Neuronal stem cell (in vitro differentiated cells): ENCODE measurements around the gene PRR20G.

Experiments used
- DNase-seq: peaks from one replicate; pipeline ENCODE4 v3.0.0-alpha.2; 2013; ENCODE audit warnings: low spot score
- H2AFZ ChIP-seq: one replicate; pipeline ENCODE4 v1.6.1; 2013; ENCODE audit warnings: mild to moderate bottlenecking, low read length, inconsistent platforms
- H2AK5ac ChIP-seq: 2 replicates; pipeline ENCODE4 v1.6.1; 2013; ENCODE audit warnings: low read depth, mild to moderate bottlenecking, inconsistent platforms, low read length, moderate library complexity, mixed read lengths
- H2BK120ac ChIP-seq: 2 replicates; pipeline ENCODE4 v1.6.1; 2013; ENCODE audit warnings: low read depth, mild to moderate bottlenecking, inconsistent platforms, low read length, moderate library complexity, mixed read lengths
- H2BK12ac ChIP-seq: one replicate; pipeline ENCODE4 v1.6.1; 2013; ENCODE audit warnings: low read length, inconsistent platforms
- H2BK15ac ChIP-seq: 2 replicates; pipeline ENCODE4 v1.6.1; 2013; ENCODE audit warnings: mild to moderate bottlenecking, low read length, inconsistent platforms, mixed read lengths
- H2BK5ac ChIP-seq: one replicate; pipeline ENCODE4 v1.6.1; 2013; ENCODE audit warnings: inconsistent platforms, mild to moderate bottlenecking, low read length, moderate library complexity
- H3K14ac ChIP-seq: one replicate; pipeline ENCODE4 v1.6.1; 2013; ENCODE audit warnings: low read length, inconsistent platforms
- H3K18ac ChIP-seq: 2 replicates; pipeline ENCODE4 v1.6.1; 2013; ENCODE audit warnings: low read length, inconsistent platforms
- H3K23ac ChIP-seq: 2 replicates; pipeline ENCODE4 v1.6.1; 2013; ENCODE audit warnings: low read depth, mild to moderate bottlenecking, mixed read lengths, low read length, inconsistent platforms; ENCODE audit not compliant: poor library complexity
- H3K27ac ChIP-seq: replicated peaks from 3 replicates; pipeline ENCODE4 v1.5.1; 2013; ENCODE audit warnings: low read length, inconsistent platforms
- H3K27me3 ChIP-seq, 3 experiments: 2 replicates each; pipeline ENCODE4 v1.6.1; 2013; ENCODE audit warnings: low read length in 3 of 3, mild to moderate bottlenecking in 2 of 3, inconsistent platforms in 1 of 3, low read depth in 1 of 3, mixed read lengths in 1 of 3, moderate library complexity in 1 of 3; ENCODE audit not compliant: control insufficient read depth in 3 of 3, insufficient read depth in 3 of 3
- H3K36me3 ChIP-seq, 2 donors: replicated peaks in 1 of 2; 2 replicates each; pipeline ENCODE4 v1.6.1; 2013; ENCODE audit warnings: low read length in 2 of 2; ENCODE audit not compliant: control insufficient read depth in 2 of 2, insufficient read depth in 2 of 2
- H3K4ac ChIP-seq: 2 replicates; pipeline ENCODE4 v1.6.1; 2013; ENCODE audit warnings: inconsistent platforms, mild to moderate bottlenecking, low read length, moderate library complexity
- H3K4me1 ChIP-seq, 2 donors: 1 replicate in 1 of 2; 2 replicates in 1 of 2; pipeline ENCODE4 v1.6.1; 2013; ENCODE audit warnings: low read length in 2 of 2, low read depth in 1 of 2; ENCODE audit not compliant: control insufficient read depth in 2 of 2, insufficient read depth in 1 of 2
- H3K4me2 ChIP-seq: one replicate; pipeline ENCODE4 v1.6.1; 2013; ENCODE audit warnings: mild to moderate bottlenecking, low read length, inconsistent platforms; ENCODE audit not compliant: insufficient read depth, poor library complexity, severe bottlenecking
- H3K4me3 ChIP-seq, 2 donors: 2 replicates each; pipeline ENCODE4 v1.5.1; 2013; ENCODE audit warnings: low read length in 2 of 2, mild to moderate bottlenecking in 2 of 2, inconsistent platforms in 1 of 2, moderate library complexity in 1 of 2
- H3K79me1 ChIP-seq: one replicate; pipeline ENCODE4 v1.6.1; 2013; ENCODE audit warnings: low read depth, mild to moderate bottlenecking, inconsistent platforms, low read length, moderate library complexity
- H3K9ac ChIP-seq: one replicate; pipeline ENCODE4 v1.6.1; 2013; ENCODE audit warnings: mild to moderate bottlenecking, low read depth, low read length, inconsistent platforms; ENCODE audit not compliant: poor library complexity
- H3K9me3 ChIP-seq, 2 donors: replicated peaks in 1 of 2; 2 replicates each; pipeline versions ENCODE3 to v1.6.1; 2013; ENCODE audit warnings: low read length in 2 of 2, mild to moderate bottlenecking in 2 of 2, inconsistent platforms in 1 of 2, low read depth in 1 of 2, mixed read lengths in 1 of 2, moderate library complexity in 1 of 2; ENCODE audit not compliant: control insufficient read depth in 2 of 2, insufficient read depth in 1 of 2
- H4K8ac ChIP-seq: one replicate; pipeline ENCODE4 v1.6.1; 2013; ENCODE audit warnings: low read depth, mild to moderate bottlenecking, inconsistent platforms, low read length, moderate library complexity
- H4K91ac ChIP-seq: one replicate; pipeline ENCODE4 v1.6.1; 2013; ENCODE audit warnings: low read length, low read depth, mild to moderate bottlenecking, inconsistent platforms; ENCODE audit not compliant: poor library complexity
- WGBS, 2 donors: extraction: QIAGEN DNeasy Blood & Tissue Kit; methylation state at CpG; one replicate each; pipeline ENCODE4 v1.1.7; 2013; ENCODE audit warnings: missing lambda C conversion rate in 2 of 2, mixed read lengths in 1 of 2; ENCODE audit not compliant: insufficient read length in 2 of 2, insufficient replicate concordance in 1 of 2; ENCODE audit errors: extremely low coverage in 2 of 2; 5-methylcytosine and 5-hydroxymethylcytosine counted together

Gene PRR20G

DNA sequence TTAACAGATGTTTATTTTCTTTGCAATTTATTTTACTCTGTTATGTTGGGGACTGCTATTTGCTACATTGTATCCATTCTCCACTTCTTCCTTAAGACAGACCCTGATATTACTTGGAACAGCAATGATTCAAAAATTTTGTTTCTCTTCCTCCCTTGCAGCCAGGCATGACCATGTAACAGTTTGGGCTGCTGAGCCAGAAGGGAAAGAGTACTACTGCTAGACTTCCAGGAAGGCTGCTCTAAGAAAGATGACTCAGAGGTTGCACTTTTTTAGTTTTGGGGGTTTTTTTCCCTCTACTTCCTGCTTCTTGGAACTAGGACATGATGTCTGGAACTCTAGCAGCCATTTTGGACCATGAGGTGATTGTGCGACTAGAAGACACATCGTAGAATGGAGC is 10.3 kb downstream of the PRR20G start:
- Histone ChIP-seq H3K9ac (no peak overlapping the region), H4K8ac (no peak overlapping the region), H3K4me3 (no peak overlapping the region), H3K36me3 (no peaks in the 10 kb centered on the region), H3K14ac (no peak overlapping the region), H3K4me2 (no peak overlapping the region), H3K79me1 (no peaks in the 10 kb centered on the region), H3K18ac (no peak overlapping the region), H2BK12ac (no peak overlapping the region), H3K23ac (no peak overlapping the region), H2BK120ac (no peak overlapping the region), H3K27ac (no peak overlapping the region), H2AK5ac (no peak overlapping the region), H3K9me3 (peaks cover 2 to 8% of the 10 kb centered on the region in 2 donors), H3K4me1 (no peaks in the 10 kb centered on the region), H2BK5ac (no peak overlapping the region), H3K4ac (no peak overlapping the region), H3K27me3 (no peaks in the 10 kb centered on the region), H2AFZ (no peak overlapping the region), H2BK15ac (no peak overlapping the region), H4K91ac (no peak overlapping the region)
- no peak for DNase-seq
- WGBS, 2 donors, result no CpG with 5 or more reads among the region's 2 CpGs

DNA sequence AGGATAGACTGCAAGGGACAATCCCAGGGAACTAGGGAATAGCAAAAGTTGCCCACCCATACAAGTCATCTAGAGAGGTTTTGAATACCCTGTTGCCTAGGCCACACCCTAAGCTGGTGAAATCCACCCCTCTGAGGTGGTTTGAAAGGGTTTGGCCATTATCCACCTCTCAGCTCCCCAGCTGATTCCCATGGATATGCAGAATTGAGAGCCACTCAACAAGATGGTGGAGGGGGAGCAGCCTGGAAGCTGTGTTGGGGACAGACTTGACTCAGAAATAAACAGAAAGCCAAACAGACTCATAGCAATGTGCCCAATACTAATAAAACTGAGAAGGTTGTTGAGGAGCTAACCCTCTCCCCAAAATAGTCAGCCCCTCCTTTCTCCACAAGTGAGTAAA is 10.9 kb downstream of the PRR20G start:
- no peak overlapping the region for H2BK5ac ChIP-seq

DNA sequence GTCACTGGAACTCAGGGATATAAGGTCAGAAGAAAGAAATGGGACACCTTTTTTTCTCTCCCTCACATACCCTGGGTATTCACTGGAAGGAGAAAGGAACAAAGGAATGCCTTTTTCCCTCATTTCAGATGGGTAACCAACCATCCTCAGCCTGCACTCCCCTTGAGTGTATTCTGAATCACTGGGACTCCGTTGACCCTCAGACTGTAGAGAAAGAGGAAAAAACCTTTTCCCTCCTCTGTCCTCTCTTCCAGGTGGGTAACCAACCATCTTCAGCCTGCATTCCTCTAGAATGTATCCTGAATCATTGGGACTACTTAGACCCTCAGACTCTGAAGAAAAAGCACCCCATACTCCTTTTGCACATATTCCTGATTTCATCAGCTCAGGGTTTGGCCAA is 11.4 kb downstream of the PRR20G start:
- WGBS, 2 donors, result no CpG with 5 or more reads among the region's 1 CpG
- H2BK5ac ChIP-seq, result no peak overlapping the region

More for the DNA sequence above, 10.9 kb downstream of the PRR20G start:
- Histone ChIP-seq H3K4ac (no peak overlapping the region), H3K18ac (no peak overlapping the region), H2AFZ (no peak overlapping the region), H2BK15ac (no peak overlapping the region), H3K14ac (no peak overlapping the region), H3K4me3 (no peak overlapping the region), H3K9me3 (peaks cover 2 to 8% of the 10 kb centered on the region in 2 donors), H3K9ac (no peak overlapping the region), H4K91ac (no peak overlapping the region), H4K8ac (no peak overlapping the region), H2AK5ac (no peak overlapping the region), H3K36me3 (no peaks in the 10 kb centered on the region), H2BK12ac (no peak overlapping the region), H3K79me1 (no peaks in the 10 kb centered on the region), H2BK120ac (no peak overlapping the region), H3K23ac (no peak overlapping the region), H3K27ac (no peak overlapping the region), H3K27me3 (no peaks in the 10 kb centered on the region), H3K4me1 (no peaks in the 10 kb centered on the region), H3K4me2 (no peak overlapping the region)
- no peak for DNase-seq

DNA sequence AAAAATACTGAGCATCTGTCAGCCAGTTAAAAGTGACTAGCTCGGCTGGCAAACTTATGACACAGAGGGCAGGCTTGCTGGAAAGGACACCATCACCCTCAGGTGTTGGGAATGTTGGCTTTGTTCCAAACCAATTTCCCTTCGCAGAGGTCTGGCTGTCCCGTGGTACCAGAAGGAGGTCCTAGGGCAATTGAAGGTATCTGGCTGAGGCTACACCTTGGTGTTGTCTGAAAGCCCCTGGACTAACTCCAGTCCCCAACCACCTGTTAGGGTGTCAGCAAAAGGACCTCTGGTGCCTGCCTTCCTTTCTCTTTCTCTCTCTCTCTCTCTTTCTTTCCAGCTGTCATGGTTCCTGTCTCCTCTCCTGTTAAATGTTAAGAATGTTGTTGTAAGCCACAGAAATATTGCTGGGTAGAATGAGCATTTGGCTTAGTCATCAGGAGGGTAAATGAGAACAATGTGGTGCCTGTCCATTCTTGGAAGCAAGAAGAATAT is 12.5 kb downstream of the PRR20G start:
- no peak for DNase-seq
- no peak overlapping the region for H2BK15ac ChIP-seq
- H3K79me1 ChIP-seq, result no peaks in the 10 kb centered on the region
- no peak overlapping the region for H3K4me3 ChIP-seq
- no peak overlapping the region for H3K18ac ChIP-seq
- no CpG with 5 or more reads among the region's 3 CpGs for WGBS, 2 donors
- H2AK5ac ChIP-seq, result no peak overlapping the region
- no peak overlapping the region for H3K9ac ChIP-seq
- no peak overlapping the region for H4K8ac ChIP-seq
- H3K9me3 ChIP-seq, result peaks cover 2 to 8% of the 10 kb centered on the region in 2 donors
- H3K4me1 ChIP-seq, result no peaks in the 10 kb centered on the region
- H2BK12ac ChIP-seq, result no peak overlapping the region
- no peaks in the 10 kb centered on the region for H3K27me3 ChIP-seq
- H2BK120ac ChIP-seq, result no peak overlapping the region
- no peak overlapping the region for H2BK5ac ChIP-seq
- H3K4ac ChIP-seq, result no peak overlapping the region
- H4K91ac ChIP-seq, result no peak overlapping the region
- H3K36me3 ChIP-seq, result no peaks in the 10 kb centered on the region
- no peak overlapping the region for H3K27ac ChIP-seq
- no peak overlapping the region for H2AFZ ChIP-seq
- H3K4me2 ChIP-seq, result no peak overlapping the region
- no peak overlapping the region for H3K23ac ChIP-seq
- no peak overlapping the region for H3K14ac ChIP-seq

More for the DNA sequence above, 11.4 kb downstream of the PRR20G start:
- H2AK5ac ChIP-seq, result no peak overlapping the region
- no peaks in the 10 kb centered on the region for H3K27me3 ChIP-seq
- H3K79me1 ChIP-seq, result no peaks in the 10 kb centered on the region
- H2AFZ ChIP-seq, result no peak overlapping the region
- no peak overlapping the region for H2BK15ac ChIP-seq
- H3K4me1 ChIP-seq, result no peaks in the 10 kb centered on the region
- no peak overlapping the region for H3K27ac ChIP-seq
- H3K18ac ChIP-seq, result no peak overlapping the region
- no peak overlapping the region for H2BK12ac ChIP-seq
- no peak for DNase-seq
- H3K36me3 ChIP-seq, result no peaks in the 10 kb centered on the region
- H2BK120ac ChIP-seq, result no peak overlapping the region
- H3K9ac ChIP-seq, result no peak overlapping the region
- H3K9me3 ChIP-seq, result peaks cover 2 to 8% of the 10 kb centered on the region in 2 donors
- no peak overlapping the region for H3K23ac ChIP-seq
- no peak overlapping the region for H3K4ac ChIP-seq
- no peak overlapping the region for H3K4me2 ChIP-seq
- no peak overlapping the region for H4K91ac ChIP-seq
- H4K8ac ChIP-seq, result no peak overlapping the region
- H3K4me3 ChIP-seq, result no peak overlapping the region
- no peak overlapping the region for H3K14ac ChIP-seq
